MM.1S (cell line): ENCODE measurements around the gene TMEM150A.
"Not testable (repeated sequence)": the region's sequence is repeated elsewhere in the genome, so short reads cannot be mapped to it uniquely, and the experiment has no call there.

Source experiments
- DNase-seq: peaks from one replicate; pipeline ENCODE4 v3.0.0-alpha.2; 2015
- H2AFZ ChIP-seq: fragments of 300-600 bp; sonication (generic); 2 replicates; pipeline ENCODE4 v1.6.0; 2016; ENCODE audit warnings: antibody characterized with exemption, low read length
- H3F3A ChIP-seq: fragments of 300-600 bp; sonication (generic); 2 replicates; pipeline ENCODE4 v1.6.1; 2016; ENCODE audit warnings: mild to moderate bottlenecking, antibody characterized with exemption, low read length, moderate library complexity, mixed read lengths; ENCODE audit not compliant: insufficient read depth
- H3K27ac ChIP-seq: fragments of 300-600 bp; sonication (generic); 2 replicates; pipeline ENCODE4 v1.5.1; 2016; ENCODE audit warnings: mild to moderate bottlenecking, low read length
- H3K27me3 ChIP-seq: fragments of 300-600 bp; sonication (generic); replicated peaks from 2 replicates; pipeline ENCODE4 v1.6.0; 2016; ENCODE audit warnings: low read length; ENCODE audit not compliant: insufficient read depth
- H3K36me3 ChIP-seq: fragments of 300-600 bp; sonication (generic); replicated peaks from 2 replicates; pipeline ENCODE4 v1.6.1; 2016; ENCODE audit warnings: mild to moderate bottlenecking, low read length, mixed read lengths; ENCODE audit not compliant: insufficient read depth
- H3K4me1 ChIP-seq: fragments of 300-600 bp; sonication (generic); 2 replicates; pipeline ENCODE4 v1.6.1; 2016; ENCODE audit warnings: low read length, mixed read lengths
- H3K4me2 ChIP-seq: fragments of 300-600 bp; sonication (generic); 2 replicates; pipeline ENCODE4 v1.6.0; 2016; ENCODE audit warnings: low read depth, low read length
- H3K4me3 ChIP-seq: fragments of 300-600 bp; sonication (generic); 2 replicates; pipeline ENCODE4 v1.5.1; 2016; ENCODE audit warnings: low read length, mixed read lengths
- H3K79me2 ChIP-seq: fragments of 300-600 bp; sonication (generic); 2 replicates; pipeline ENCODE4 v1.6.1; 2016; ENCODE audit warnings: mixed run types, low read length, mixed read lengths
- H3K9ac ChIP-seq: fragments of 300-600 bp; sonication (generic); 2 replicates; pipeline ENCODE4 v1.6.1; 2016; ENCODE audit warnings: low read length, mixed read lengths
- H3K9me2 ChIP-seq: fragments of 300-600 bp; sonication (generic); replicated peaks from 2 replicates; pipeline ENCODE4 v1.6.1; 2016; ENCODE audit warnings: mild to moderate bottlenecking, low read length, mixed read lengths; ENCODE audit not compliant: insufficient read depth
- H3K9me3 ChIP-seq: fragments of 300-600 bp; sonication (generic); replicated peaks from 2 replicates; pipeline ENCODE4 v1.6.1; 2016; ENCODE audit warnings: mild to moderate bottlenecking, low read length, mixed read lengths; ENCODE audit not compliant: insufficient read depth
- H4K20me1 ChIP-seq: fragments of 300-600 bp; sonication (generic); 2 replicates; pipeline ENCODE4 v1.6.1; 2016; ENCODE audit warnings: mild to moderate bottlenecking, low read length, moderate library complexity, mixed read lengths; ENCODE audit not compliant: insufficient read depth
- EZH2 ChIP-seq: fragments of 300-600 bp; sonication (generic); optimal IDR thresholded peaks from 2 replicates; pipeline ENCODE3; 2017; ENCODE audit warnings: low read depth, mild to moderate bottlenecking, antibody characterized with exemption, low read length, mixed read lengths
- EZH2phosphoT487 ChIP-seq: fragments of 300-600 bp; sonication (generic); IDR thresholded peaks from 2 replicates; pipeline ENCODE4 v1.6.1; 2018; ENCODE audit warnings: antibody characterized with exemption, low read length
- TF ChIP-seq, protein P1 (sequence below): fragments of 300-600 bp; sonication (generic); IDR thresholded peaks from 2 replicates; pipeline ENCODE4 v1.5.1; 2016; ENCODE audit warnings: antibody characterized with exemption, low read length, mixed read lengths

TMEM150A gene

DNA sequence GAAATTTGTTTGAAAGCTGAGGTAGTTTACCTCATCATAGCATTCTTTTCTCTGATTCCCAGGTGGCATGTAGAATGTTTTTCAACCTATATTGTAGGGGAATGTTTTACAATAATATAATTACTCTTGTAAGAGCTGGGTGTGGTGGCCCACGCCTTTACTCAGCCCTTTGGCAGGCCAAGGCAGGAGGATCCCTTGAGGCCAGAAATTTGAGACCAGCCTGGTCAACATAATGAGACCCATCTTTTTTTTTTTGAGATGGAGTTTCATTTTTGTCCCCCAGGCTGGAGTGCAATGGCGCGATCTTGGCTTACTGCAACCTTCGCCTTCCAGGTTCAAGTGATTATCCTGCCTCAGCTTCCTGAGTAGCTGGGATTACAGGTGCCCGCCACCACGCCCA is 17.1 kb upstream of the TMEM150A start:
- Histone ChIP-seq H3K9ac (no peak overlapping the region), H3K4me2 (no peak overlapping the region), H3F3A (peaks cover 4% of the 10 kb centered on the region; the same call in 1 of the 2 replicates), H2AFZ (no peak overlapping the region), H3K4me3 (no peak overlapping the region), H3K36me3 (peaks cover 14% of the 10 kb centered on the region), H4K20me1 (0 out of 2 replicates have a peak, but pooled peaks cover 6% of the 10 kb centered on the region), H3K27me3 (no peaks in the 10 kb centered on the region), H3K9me3 (no peaks in the 10 kb centered on the region), H3K79me2 (peaks cover 75% of the 10 kb centered on the region), H3K4me1 (peaks cover 8% of the 10 kb centered on the region), H3K27ac (no peak overlapping the region), H3K9me2 (no peaks in the 10 kb centered on the region)
- TF ChIP-seq EZH2phosphoT487 (no peak), EZH2 (no peak)
- TF ChIP-seq, protein P1, sequence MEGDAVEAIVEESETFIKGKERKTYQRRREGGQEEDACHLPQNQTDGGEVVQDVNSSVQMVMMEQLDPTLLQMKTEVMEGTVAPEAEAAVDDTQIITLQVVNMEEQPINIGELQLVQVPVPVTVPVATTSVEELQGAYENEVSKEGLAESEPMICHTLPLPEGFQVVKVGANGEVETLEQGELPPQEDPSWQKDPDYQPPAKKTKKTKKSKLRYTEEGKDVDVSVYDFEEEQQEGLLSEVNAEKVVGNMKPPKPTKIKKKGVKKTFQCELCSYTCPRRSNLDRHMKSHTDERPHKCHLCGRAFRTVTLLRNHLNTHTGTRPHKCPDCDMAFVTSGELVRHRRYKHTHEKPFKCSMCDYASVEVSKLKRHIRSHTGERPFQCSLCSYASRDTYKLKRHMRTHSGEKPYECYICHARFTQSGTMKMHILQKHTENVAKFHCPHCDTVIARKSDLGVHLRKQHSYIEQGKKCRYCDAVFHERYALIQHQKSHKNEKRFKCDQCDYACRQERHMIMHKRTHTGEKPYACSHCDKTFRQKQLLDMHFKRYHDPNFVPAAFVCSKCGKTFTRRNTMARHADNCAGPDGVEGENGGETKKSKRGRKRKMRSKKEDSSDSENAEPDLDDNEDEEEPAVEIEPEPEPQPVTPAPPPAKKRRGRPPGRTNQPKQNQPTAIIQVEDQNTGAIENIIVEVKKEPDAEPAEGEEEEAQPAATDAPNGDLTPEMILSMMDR: no peak
- DNase-seq: no peak

DNA sequence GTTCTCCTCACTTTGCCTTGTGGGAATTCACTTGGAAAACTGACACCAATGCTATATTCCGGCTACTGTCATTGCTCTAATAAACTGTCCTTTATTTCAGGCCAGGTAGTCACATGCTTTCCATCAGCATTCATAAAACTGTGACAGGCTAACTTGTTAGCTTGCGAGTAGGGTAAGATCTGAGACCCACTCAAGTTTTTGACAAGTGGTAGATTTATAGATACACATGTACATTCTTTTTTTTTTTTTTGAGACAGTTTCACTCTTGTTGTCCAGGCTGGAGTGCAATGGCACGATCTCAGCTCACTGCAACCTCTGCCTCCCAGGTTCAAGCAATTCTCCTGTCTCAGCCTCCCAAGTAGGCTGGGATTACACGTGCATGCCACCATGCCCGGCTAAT is 15.2 kb upstream of the TMEM150A start:
- not testable (repeated sequence) for H3K27me3 ChIP-seq, DNase-seq, H2AFZ ChIP-seq, H3K9me2 ChIP-seq, H3K27ac ChIP-seq, H3K36me3 ChIP-seq, H4K20me1 ChIP-seq, H3K9me3 ChIP-seq, H3K4me3 ChIP-seq, H3K9ac ChIP-seq, H3K4me1 ChIP-seq, H3F3A ChIP-seq
- Histone ChIP-seq H3K79me2 (peaks cover 60% of the 10 kb centered on the region), H3K4me2 (peak overlapping the region; percentile 74; the same call in 1 of the 2 replicates)

DNA sequence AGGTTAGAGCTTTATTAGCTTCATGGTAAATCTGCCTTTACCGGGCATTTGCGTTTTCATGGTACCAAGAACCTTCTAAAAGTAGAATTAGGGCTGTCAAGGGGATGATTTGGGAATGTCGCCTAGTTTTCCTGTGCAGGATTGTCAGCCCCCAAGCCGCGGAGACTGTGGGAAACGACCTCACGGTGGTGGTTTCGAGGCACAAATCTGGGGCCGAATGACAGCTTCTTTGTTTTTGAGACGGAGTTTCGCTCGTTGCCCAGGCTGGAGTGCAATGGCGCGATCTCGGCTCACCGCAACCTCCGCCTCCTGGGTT is 12.9 kb upstream of the TMEM150A start:
- Histone ChIP-seq H3K79me2 (peaks cover 56% of the 10 kb centered on the region), H3K9ac (no peak overlapping the region), H3K27me3 (no peaks in the 10 kb centered on the region), H3K27ac (no peak overlapping the region), H3K4me3 (no peak overlapping the region), H3K9me2 (no peaks in the 10 kb centered on the region), H3K4me2 (no peak overlapping the region; the same call in 1 of the 2 replicates), H2AFZ (0 out of 2 replicates have a peak overlapping the region, but pooled peaks have one; percentile 92), H3K4me1 (peaks cover 8% of the 10 kb centered on the region), H3F3A (peaks cover 9% of the 10 kb centered on the region), H3K36me3 (no peaks in the 10 kb centered on the region; the same call in 1 of the 2 replicates), H4K20me1 (0 out of 2 replicates have a peak, but pooled peaks cover 6% of the 10 kb centered on the region), H3K9me3 (no peaks in the 10 kb centered on the region)
- DNase-seq: no peak
- TF ChIP-seq, protein P1: no peak
- TF ChIP-seq EZH2phosphoT487 (no peak), EZH2 (no peak)

DNA sequence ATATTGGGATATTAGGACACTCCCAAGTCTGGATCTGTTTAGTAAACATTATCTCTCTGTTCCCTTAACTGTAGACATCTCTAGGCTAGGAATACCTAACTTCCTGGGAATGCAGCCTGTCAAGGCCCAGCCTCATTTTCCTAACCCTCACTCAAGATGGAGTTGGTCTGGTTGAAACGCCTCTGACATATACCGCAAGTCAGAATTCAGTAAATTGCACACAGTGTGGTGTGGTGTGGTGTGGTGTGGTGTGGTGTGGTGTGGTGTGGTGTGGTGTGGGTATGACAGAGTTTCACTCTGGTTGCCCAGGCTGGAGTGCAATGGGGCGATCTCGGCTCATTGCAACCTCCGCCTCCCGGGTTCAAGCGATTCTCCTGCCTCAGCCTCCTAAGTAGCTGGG is 12.3 kb upstream of the TMEM150A start:
- not testable (repeated sequence) for H3K27me3 ChIP-seq, H2AFZ ChIP-seq, H4K20me1 ChIP-seq, H3K27ac ChIP-seq, H3K4me1 ChIP-seq, H3K4me2 ChIP-seq, H3K9me3 ChIP-seq, H3F3A ChIP-seq, H3K9ac ChIP-seq, H3K9me2 ChIP-seq, H3K36me3 ChIP-seq, H3K4me3 ChIP-seq, DNase-seq
- H3K79me2 ChIP-seq: peaks cover 53% of the 10 kb centered on the region
